NK-92 treated with Interleukin-12 subunit alpha and Interleukin-12 subunit beta, amount 100 ng/mL, for 24 hours (cell line): ENCODE data around the gene CA4.
"Not testable (repeated sequence)": the region's sequence is repeated elsewhere in the genome, so short reads cannot be mapped to it uniquely, and the experiment has no call there.

Experiments used
- DNase-seq: peaks from one replicate; lab custom pipeline; 2025; lab: John Stamatoyannopoulos, UW

Gene CA4

GRCh38 chr17:60174035-60174434 is 24.3 kb downstream of the CA4 start:
- no peak for DNase-seq

GRCh38 chr17:60174767-60175166 is 25.0 kb downstream of the CA4 start:
- not testable (repeated sequence) for DNase-seq

GRCh38 chr17:60176763-60177162 is 27.0 kb downstream of the CA4 start:
- not testable (repeated sequence) for DNase-seq

GRCh38 chr17:60178180-60178579 is 28.4 kb downstream of the CA4 start:
- not testable (repeated sequence) for DNase-seq

GRCh38 chr17:60180380-60180779 is 30.6 kb downstream of the CA4 start:
- not testable (repeated sequence) for DNase-seq

GRCh38 chr17:60186372-60186771 is 36.6 kb downstream of the CA4 start:
- DNase-seq = not testable (repeated sequence)

- not testable (repeated sequence) for DNase-seq
Measured at GRCh38 chr17:60186846-60187745, 37.3 kb downstream of the CA4 start.

GRCh38 chr17:60188759-60189158 is 39.0 kb downstream of the CA4 start:
- no peak for DNase-seq

- DNase-seq = not testable (repeated sequence)
Measured at GRCh38 chr17:60190032-60190431, 40.3 kb downstream of the CA4 start.

- DNase-seq = not testable (repeated sequence)
Measured at GRCh38 chr17:60193032-60193431, 43.3 kb downstream of the CA4 start.

GRCh38 chr17:60193482-60193881 is 43.7 kb downstream of the CA4 start:
- no peak for DNase-seq

- not testable (repeated sequence) for DNase-seq
Measured at GRCh38 chr17:60194141-60194540, 44.4 kb downstream of the CA4 start.

GRCh38 chr17:60198630-60199029 is 48.9 kb downstream of the CA4 start:
- not testable (repeated sequence) for DNase-seq

- DNase-seq = not testable (repeated sequence)
Measured at GRCh38 chr17:60205782-60206181, 56.0 kb downstream of the CA4 start.

GRCh38 chr17:60208302-60208701 is 58.5 kb downstream of the CA4 start:
- not testable (repeated sequence) for DNase-seq
